ENCODE measurements around the gene CHSY1. TPM values are rescaled to one million over a fixed set of nuclear protein-coding genes. Genes with fewer than 3 reads are reported as not detected.

Gene CHSY1
- total RNA-seq, 1 donor from 2014 or later, result 20.4 TPM

- no peak for TF ChIP-seq CTCF (IDR thresholded peaks at IDR 0.05)
- DNase-seq (no peak), ATAC-seq (ENCODE audit: low read depth) (no peak)
- Mint-ChIP-seq H3K27ac (no peak overlapping the region), H3K4me1 (peaks cover 14% of the 10 kb centered on the region), H3K36me3 (ENCODE audit: low read depth) (no peaks in the 10 kb centered on the region), H3K4me3 (no peak overlapping the region), H3K27me3 (peaks cover 3% of the 10 kb centered on the region), H3K9me3 (no peaks in the 10 kb centered on the region)
- ChIA-PET POLR2A (no interaction called here), CTCF (no interaction called here)
- intact Hi-C loops (cut with micrococcal nuclease), result no loop called here
Measured at GRCh38 chr15:101148166-101148880, 103.5 kb downstream of the CHSY1 start.

- no peak overlapping the region for H3K27ac Mint-ChIP-seq
- peaks cover 3% of the 10 kb centered on the region for H3K27me3 Mint-ChIP-seq
- H3K36me3 Mint-ChIP-seq (ENCODE audit: low read depth), result no peaks in the 10 kb centered on the region
- ATAC-seq (ENCODE audit: low read depth), result no peak
- no peak for DNase-seq
- POLR2A ChIA-PET, result no interaction called here
- peaks cover 14% of the 10 kb centered on the region for H3K4me1 Mint-ChIP-seq
- no peak for TF ChIP-seq CTCF (IDR thresholded peaks at IDR 0.05)
- no peak overlapping the region for H3K4me3 Mint-ChIP-seq
- intact Hi-C loops (cut with micrococcal nuclease), result no loop called here
- CTCF ChIA-PET, result no interaction called here
- no peaks in the 10 kb centered on the region for H3K9me3 Mint-ChIP-seq
Measured at GRCh38 chr15:101147181-101147580, 104.7 kb downstream of the CHSY1 start.

GRCh38 chr15:101146118-101146702 lies 105.6 kb downstream of the CHSY1 start:
- Mint-ChIP-seq H3K4me3 (no peak overlapping the region), H3K36me3 (ENCODE audit: low read depth) (no peaks in the 10 kb centered on the region), H3K27me3 (peaks cover 3% of the 10 kb centered on the region), H3K4me1 (peaks cover 10% of the 10 kb centered on the region), H3K27ac (no peak overlapping the region), H3K9me3 (no peaks in the 10 kb centered on the region)
- ChIA-PET CTCF (no interaction called here), POLR2A (no interaction called here)
- ATAC-seq (ENCODE audit: low read depth) (no peak), DNase-seq (no peak)
- intact Hi-C loops (cut with micrococcal nuclease), result no loop called here
- no peak for TF ChIP-seq CTCF (IDR thresholded peaks at IDR 0.05)

- Mint-ChIP-seq H3K4me1 (peaks cover 8% of the 10 kb centered on the region), H3K27ac (no peak overlapping the region), H3K27me3 (peaks cover 3% of the 10 kb centered on the region), H3K36me3 (ENCODE audit: low read depth) (no peaks in the 10 kb centered on the region), H3K4me3 (no peak overlapping the region), H3K9me3 (no peaks in the 10 kb centered on the region)
- intact Hi-C loops (cut with micrococcal nuclease), result no loop called here
- ATAC-seq (ENCODE audit: low read depth), result no peak
- ChIA-PET POLR2A (no interaction called here), CTCF (no interaction called here)
- DNase-seq, result no peak
- TF ChIP-seq CTCF (IDR thresholded peaks at IDR 0.05), result no peak
Measured at GRCh38 chr15:101145362-101145761, 106.5 kb downstream of the CHSY1 start.

- ChIA-PET POLR2A (no interaction called here), CTCF (no interaction called here)
- Mint-ChIP-seq H3K27me3 (peaks cover 3% of the 10 kb centered on the region), H3K4me3 (no peak overlapping the region), H3K9me3 (no peaks in the 10 kb centered on the region), H3K4me1 (peaks cover 18% of the 10 kb centered on the region), H3K27ac (no peak overlapping the region), H3K36me3 (ENCODE audit: low read depth) (no peaks in the 10 kb centered on the region)
- DNase-seq (no peak), ATAC-seq (ENCODE audit: low read depth) (no peak)
- intact Hi-C loops (cut with micrococcal nuclease), result no loop called here
- TF ChIP-seq CTCF (IDR thresholded peaks at IDR 0.05), result no peak
Measured at GRCh38 chr15:101143321-101143720, 108.5 kb downstream of the CHSY1 start.
